Astrocyte of the cerebellum (primary cell): ENCODE measurements around the gene FEV.
A peak's percentile ranks its signal among the peaks of the same experiment; 100 is the strongest.

Source experiments
- DNase-seq: peaks from one replicate; pipeline ENCODE4 v3.0.0-alpha.2; 2011; ENCODE audit warnings: low read depth
- H3K4me3 ChIP-seq: 2 replicates; pipeline ENCODE4 v1.5.1; 2011; ENCODE audit warnings: mild to moderate bottlenecking, low read depth, low read length, moderate library complexity
- in situ Hi-C: cut with HindIII; loops from 2 replicates; pipeline ENCODE4 v1.10.0; 2017; ENCODE audit warnings: low sequenced_read_pairs
- TF ChIP-seq, protein P1 (sequence below): IDR thresholded peaks from 2 replicates; pipeline ENCODE4 v1.5.1; 2012; ENCODE audit warnings: low read length, low read depth, moderate library complexity, mild to moderate bottlenecking; ENCODE audit errors: missing control alignments

Gene FEV

DNA sequence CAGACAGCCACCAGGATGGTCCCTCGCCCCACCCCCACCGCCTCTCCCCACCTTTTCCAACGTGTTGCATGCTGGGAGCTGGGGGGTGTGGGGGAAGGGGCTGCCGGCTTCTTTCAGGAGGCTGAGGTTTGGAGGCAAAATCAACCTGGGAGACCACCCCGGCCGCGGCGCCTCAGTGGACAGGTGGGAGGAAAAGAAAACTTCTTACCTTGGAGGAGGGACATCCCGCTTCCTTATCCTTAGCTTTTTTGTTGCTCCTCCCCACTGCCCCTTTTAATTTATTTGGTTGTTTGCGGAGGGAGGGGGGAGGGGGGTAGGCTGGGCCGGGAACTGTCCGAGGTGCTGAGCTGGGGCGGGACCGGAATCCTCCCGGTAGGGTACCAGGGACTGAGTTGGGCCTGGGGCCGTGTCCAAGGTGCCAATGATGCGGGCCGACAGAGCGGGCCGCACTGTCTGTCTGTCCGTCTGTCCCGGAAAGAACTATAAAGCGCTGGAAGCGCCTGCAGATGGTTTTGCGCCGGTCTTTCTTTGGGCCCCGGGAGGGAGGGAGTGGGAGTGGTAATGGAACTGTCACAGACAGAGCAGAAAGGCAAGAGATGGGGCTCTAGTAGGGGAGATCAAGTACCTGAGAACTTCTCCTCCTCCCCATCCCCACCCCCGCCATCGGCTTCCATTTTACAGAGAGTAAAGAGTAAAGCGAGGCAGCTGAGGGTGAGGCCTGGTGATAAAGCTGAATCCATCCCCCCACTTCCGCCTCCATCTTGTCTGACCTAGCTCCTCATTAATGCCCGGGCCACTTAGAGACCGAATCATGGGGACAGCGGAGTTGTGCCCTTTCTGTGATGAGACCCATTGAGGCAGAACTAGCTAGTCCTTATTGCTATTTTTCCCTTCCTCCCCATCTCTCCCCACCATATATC, 23.1 kb downstream of the FEV start:
- in situ Hi-C loops: no loop called here
- DNase-seq: no peak
- no peak overlapping the region for H3K4me3 ChIP-seq
- TF ChIP-seq, protein P1, sequence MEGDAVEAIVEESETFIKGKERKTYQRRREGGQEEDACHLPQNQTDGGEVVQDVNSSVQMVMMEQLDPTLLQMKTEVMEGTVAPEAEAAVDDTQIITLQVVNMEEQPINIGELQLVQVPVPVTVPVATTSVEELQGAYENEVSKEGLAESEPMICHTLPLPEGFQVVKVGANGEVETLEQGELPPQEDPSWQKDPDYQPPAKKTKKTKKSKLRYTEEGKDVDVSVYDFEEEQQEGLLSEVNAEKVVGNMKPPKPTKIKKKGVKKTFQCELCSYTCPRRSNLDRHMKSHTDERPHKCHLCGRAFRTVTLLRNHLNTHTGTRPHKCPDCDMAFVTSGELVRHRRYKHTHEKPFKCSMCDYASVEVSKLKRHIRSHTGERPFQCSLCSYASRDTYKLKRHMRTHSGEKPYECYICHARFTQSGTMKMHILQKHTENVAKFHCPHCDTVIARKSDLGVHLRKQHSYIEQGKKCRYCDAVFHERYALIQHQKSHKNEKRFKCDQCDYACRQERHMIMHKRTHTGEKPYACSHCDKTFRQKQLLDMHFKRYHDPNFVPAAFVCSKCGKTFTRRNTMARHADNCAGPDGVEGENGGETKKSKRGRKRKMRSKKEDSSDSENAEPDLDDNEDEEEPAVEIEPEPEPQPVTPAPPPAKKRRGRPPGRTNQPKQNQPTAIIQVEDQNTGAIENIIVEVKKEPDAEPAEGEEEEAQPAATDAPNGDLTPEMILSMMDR: no peak

DNA sequence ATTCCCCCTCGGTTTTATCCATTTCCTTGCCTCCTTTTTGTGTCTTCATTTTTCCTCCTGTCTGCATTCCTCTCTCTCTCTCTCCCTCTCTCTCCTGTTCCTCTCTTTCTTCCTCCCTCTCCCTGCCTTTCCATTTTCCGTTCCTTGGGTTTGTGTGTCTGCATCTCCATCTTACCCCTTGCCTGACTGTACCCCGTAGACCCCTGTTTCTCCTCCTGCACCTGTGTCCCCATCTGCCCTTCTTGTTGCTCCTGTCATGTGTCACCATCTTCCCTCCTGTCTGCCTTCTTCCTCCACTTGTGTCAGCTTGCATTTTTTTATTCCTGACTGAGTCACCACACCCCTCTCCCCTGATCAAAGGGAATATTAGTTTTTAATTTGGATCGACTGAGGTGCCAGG, 23.8 kb downstream of the FEV start:
- no peak overlapping the region for H3K4me3 ChIP-seq
- TF ChIP-seq, protein P1: no peak
- in situ Hi-C loops: no loop called here
- DNase-seq: no peak

DNA sequence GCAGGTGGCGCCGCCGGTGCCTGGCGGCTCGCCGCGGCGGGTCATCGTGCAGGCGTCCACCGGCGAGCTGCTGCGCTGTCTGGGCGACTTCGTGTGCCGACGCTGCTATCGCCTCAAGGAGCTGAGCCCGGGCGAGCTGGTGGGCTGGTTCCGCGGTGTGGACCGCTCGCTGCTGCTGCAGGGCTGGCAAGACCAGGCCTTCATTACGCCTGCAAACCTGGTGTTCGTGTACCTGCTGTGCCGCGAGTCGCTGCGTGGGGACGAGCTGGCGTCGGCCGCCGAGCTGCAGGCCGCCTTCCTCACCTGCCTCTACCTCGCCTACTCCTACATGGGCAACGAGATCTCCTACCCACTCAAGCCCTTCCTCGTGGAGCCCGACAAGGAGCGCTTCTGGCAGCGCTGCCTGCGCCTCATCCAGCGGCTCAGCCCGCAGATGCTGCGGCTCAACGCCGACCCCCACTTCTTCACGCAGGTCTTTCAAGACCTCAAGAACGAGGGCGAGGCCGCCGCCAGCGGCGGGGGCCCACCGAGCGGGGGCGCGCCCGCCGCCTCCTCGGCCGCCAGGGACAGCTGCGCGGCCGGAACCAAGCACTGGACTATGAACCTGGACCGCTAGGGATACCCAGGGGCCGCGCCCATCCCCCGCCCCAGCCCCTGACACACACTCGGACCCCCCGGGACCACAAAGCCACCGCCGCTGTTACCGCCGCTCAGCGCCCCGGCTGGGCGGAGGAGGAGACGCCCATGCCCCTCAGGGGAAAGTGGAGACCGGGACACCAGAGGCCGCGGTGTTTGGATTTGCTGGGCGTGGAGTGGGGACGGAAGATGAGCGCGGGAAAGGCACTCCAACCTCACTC, 24.4 kb downstream of the FEV start:
- TF ChIP-seq, protein P1: no peak
- no peak overlapping the region for H3K4me3 ChIP-seq
- no peak for DNase-seq
- in situ Hi-C loops: no loop called here

DNA sequence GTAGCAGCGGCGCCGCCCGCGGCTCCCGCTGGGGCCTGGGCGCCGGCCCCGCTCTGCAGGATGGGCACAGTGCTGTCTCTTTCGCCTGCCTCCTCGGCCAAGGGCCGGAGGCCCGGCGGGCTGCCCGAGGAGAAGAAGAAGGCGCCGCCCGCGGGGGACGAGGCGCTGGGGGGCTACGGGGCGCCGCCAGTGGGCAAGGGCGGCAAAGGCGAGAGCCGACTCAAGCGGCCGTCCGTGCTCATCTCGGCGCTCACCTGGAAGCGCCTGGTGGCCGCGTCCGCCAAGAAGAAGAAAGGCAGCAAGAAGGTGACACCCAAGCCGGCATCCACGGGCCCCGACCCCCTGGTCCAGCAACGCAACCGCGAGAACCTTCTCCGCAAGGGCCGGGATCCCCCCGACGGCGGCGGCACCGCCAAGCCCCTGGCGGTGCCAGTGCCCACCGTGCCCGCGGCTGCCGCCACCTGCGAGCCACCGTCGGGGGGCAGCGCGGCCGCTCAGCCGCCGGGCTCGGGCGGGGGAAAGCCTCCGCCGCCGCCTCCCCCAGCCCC, 25.1 kb downstream of the FEV start:
- peak overlapping the region; percentile 19 for H3K4me3 ChIP-seq
- TF ChIP-seq, protein P1: no peak
- DNase-seq: no peak
- in situ Hi-C loops: no loop called here

DNA sequence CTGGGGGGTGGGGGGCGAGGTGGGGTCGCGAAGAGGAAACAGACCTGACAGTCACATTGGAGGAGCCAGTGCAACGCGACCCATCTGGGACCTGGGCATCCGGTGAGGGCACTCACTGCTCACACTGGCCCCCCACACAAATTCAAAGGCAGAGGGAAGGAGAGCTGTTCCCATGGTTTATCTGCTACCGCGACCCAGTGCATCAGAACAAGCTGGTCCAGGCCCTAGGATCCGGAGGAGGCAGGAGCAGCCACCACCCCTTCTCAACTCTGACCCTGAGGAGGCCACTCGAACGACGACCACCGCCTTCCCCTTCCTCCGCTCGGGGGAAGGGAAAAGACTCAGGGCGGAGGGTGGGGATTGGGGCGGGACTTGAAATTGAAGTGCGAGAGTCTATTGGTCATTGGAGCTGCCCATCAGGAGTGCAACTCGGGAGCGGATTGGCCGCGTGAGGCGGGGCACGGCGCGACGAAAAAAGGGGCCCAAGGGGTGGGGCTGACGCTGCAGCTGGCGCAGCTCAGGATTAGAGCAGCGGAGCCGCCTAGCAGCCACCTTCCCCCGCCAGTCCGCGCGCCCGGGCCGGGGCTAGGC, 25.7 kb downstream of the FEV start, which contains the start of gene CDK5R2:
Gene CDK5R2, plus strand, starts transcription at position 526 of the 591 bp plus-strand sequence. CDS start 155 bp downstream, outside the sequence.
- peak; percentile 29 for DNase-seq
- peak within 1 kb of the TSS; percentile 19 for H3K4me3 ChIP-seq
- TF ChIP-seq, protein P1: no peak

DNA sequence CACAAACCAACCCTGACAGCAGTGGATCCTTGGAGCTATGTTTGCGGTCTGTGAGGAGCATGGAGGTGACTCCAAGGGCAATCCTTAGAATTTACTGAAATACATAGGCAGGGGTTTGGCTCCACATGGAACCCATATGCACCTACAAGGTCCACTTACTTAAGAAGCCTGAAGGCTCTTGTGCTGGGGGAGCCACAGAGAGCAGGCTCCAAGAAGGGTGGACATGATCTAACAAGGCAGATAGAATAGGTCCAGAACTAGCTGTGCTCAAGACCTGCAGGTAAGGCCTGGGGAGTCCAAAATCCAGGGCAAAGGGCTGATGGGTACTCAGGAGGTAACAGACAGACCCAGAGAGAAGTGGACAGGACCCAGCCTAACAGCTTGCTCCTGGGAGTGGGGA, 26.7 kb downstream of the FEV start:
- in situ Hi-C loops: no loop called here
- TF ChIP-seq, protein P1: no peak
- H3K4me3 ChIP-seq: no peak overlapping the region
- DNase-seq: no peak

More for the DNA sequence above, 25.7 kb downstream of the FEV start, which contains the start of gene CDK5R2:
- in situ Hi-C loops: no loop called here
